Omental fat pad (tissue), 4 donors: ENCODE measurements around the gene BTRC. TPM values are rescaled to one million over a fixed set of nuclear protein-coding genes. Genes with fewer than 3 reads are reported as not detected.

ENCODE experiments used
- ATAC-seq: fragments of 150-250 bp; one replicate; pipeline ENCODE4 v1.9.1; 2016; ENCODE audit warnings: mild to moderate bottlenecking, moderate library complexity; ENCODE audit not compliant: low FRiP score
- DNase-seq: peaks from one replicate; pipeline ENCODE4 v3.0.0-alpha.2; 2019; ENCODE audit warnings: low spot score
- CTCF ChIP-seq, 3 donors: fragments of 450-650 bp; IDR thresholded peaks; one replicate each; pipeline ENCODE4 v1.5.1; 2016 to 2017; ENCODE audit warnings: antibody characterized with exemption in 3 of 3, mild to moderate bottlenecking in 3 of 3, moderate library complexity in 2 of 3
- total RNA-seq, 4 donors: library from RNA; depleted of rRNA; stranded (reverse); fragments of >200 nt; gene quantifications; one replicate each; pipeline ENCODE4 v1.1.0, GENCODE V29; 2016

BTRC gene
- total RNA-seq, 4 donors from 2014 or later, result 9.2 to 14.4 (median 14.0) TPM

- ATAC-seq, result no peak
- no peak for DNase-seq
- TF ChIP-seq CTCF (IDR thresholded peaks at IDR 0.05), result no peak
Measured at GRCh38 chr10:101389986-101390531, 36.1 kb downstream of the BTRC start.

- no peak for TF ChIP-seq CTCF (IDR thresholded peaks at IDR 0.05)
- DNase-seq (no peak), ATAC-seq (no peak)
Measured at GRCh38 chr10:101393378-101393777, 39.4 kb downstream of the BTRC start.

GRCh38 chr10:101394524-101395133 lies 40.7 kb downstream of the BTRC start:
- no peak for TF ChIP-seq CTCF (IDR thresholded peaks at IDR 0.05)
- DNase-seq, result no peak
- ATAC-seq, result no peak

- DNase-seq (no peak), ATAC-seq (no peak)
- TF ChIP-seq CTCF (IDR thresholded peaks at IDR 0.05), result no peak
Measured at GRCh38 chr10:101397140-101397539, 43.2 kb downstream of the BTRC start.

- no peak for TF ChIP-seq CTCF (IDR thresholded peaks at IDR 0.05)
- ATAC-seq, result no peak
Measured at GRCh38 chr10:101400585-101400984, 46.6 kb downstream of the BTRC start.

GRCh38 chr10:101402711-101403110 lies 48.7 kb downstream of the BTRC start:
- ATAC-seq, result no peak
- DNase-seq, result no peak
- TF ChIP-seq CTCF (IDR thresholded peaks at IDR 0.05), result no peak

More at GRCh38 chr10:101400585-101400984, 46.6 kb downstream of the BTRC start:
- no peak for DNase-seq

GRCh38 chr10:101403161-101403560 lies 49.2 kb downstream of the BTRC start:
- TF ChIP-seq CTCF (IDR thresholded peaks at IDR 0.05), result no peak
- ATAC-seq (no peak), DNase-seq (no peak)
